Left lung (tissue), 14 donors: Measurements from ENCODE around the gene CFAP299. TPM values are rescaled to one million over a fixed set of nuclear protein-coding genes. Genes with fewer than 3 reads are reported as not detected.
"Not testable (repeated sequence)": the region's sequence is repeated elsewhere in the genome, so short reads cannot be mapped to it uniquely, and the experiment has no call there.

ENCODE experiments used
- ATAC-seq: fragments of 200-7000 bp; cut with Tn5 transposase; one replicate; pipeline ENCODE4 v1.9.1; 2020; ENCODE audit warnings: moderate library complexity
- DNase-seq, 4 donors: peaks; one replicate each; pipeline ENCODE4 v3.0.0-alpha.2; 2013 to 2020
- H3K27ac ChIP-seq, 2 donors: fragments of 200-600 bp; sonication (generic) in 1 of 2; one replicate each; pipeline versions ENCODE4 v1.5.0 to v1.8.0; 2020 to 2021
- H3K27me3 ChIP-seq, 2 donors: fragments of 200-600 bp; sonication (generic) in 1 of 2; one replicate each; pipeline versions ENCODE4 v1.5.0 to v1.8.0; 2020 to 2021
- H3K36me3 ChIP-seq, 2 donors: fragments of 200-600 bp; sonication (generic) in 1 of 2; one replicate each; pipeline versions ENCODE4 v1.5.0 to v1.8.0; 2020 to 2021
- H3K4me1 ChIP-seq, 2 donors: fragments of 200-600 bp; one replicate each; pipeline ENCODE4 v1.8.0; 2021
- H3K4me3 ChIP-seq, 2 donors: fragments of 200-600 bp; sonication (generic) in 1 of 2; one replicate each; pipeline versions ENCODE4 v1.5.0 to v1.8.0; 2020 to 2021; ENCODE audit warnings: mild to moderate bottlenecking in 1 of 2
- H3K9me3 ChIP-seq, 2 donors: fragments of 200-600 bp; sonication (generic) in 1 of 2; one replicate each; pipeline versions ENCODE4 v1.5.0 to v1.8.0; 2020 to 2021
- intact Hi-C, 2 donors: fragments of 100-400 bp; cut with DNase I; formaldehyde crosslinking; loops; one replicate each; pipeline versions ENCODE4 v1.11.2 to v1.14.2; 2022
- long read RNA-seq, 12 donors: library from polyadenylated mRNA in 2 of 12; unstranded in 2 of 12; transcript quantifications; one replicate each; pipeline ENCODE4 v2.0.0 and lab custom pipeline, GENCODE V29; 2019 to 2026
- polyA plus RNA-seq, 6 donors: library from polyadenylated mRNA; unstranded; fragments of 120-200 nt; gene quantifications; one replicate each; pipeline ENCODE4 v1.2.1, GENCODE V29; 2013; ENCODE audit not compliant: insufficient read length in 6 of 6
- total RNA-seq, 2 donors: library from RNA; stranded (reverse); fragmentation: NEBNext Ultra II Directional; extraction: Animal tissue kit (Norgen Biotek cat#: 25700); gene quantifications; one replicate each; pipeline ENCODE4 v1.2.1, GENCODE V29; 2021
- TF ChIP-seq, protein P1 (sequence below), 2 donors: fragments of 200-600 bp; sonication (generic) in 1 of 2; IDR thresholded peaks; one replicate each; pipeline versions ENCODE4 v1.5.0 to v1.8.0; 2021; ENCODE audit warnings: antibody characterized with exemption in 2 of 2
- donor health status: DM: no; HTN: yes; CAD: no.
- donor health status: DM: no; HTN: no; CAD: no.

Gene CFAP299
- total RNA-seq (1 to 10 TPM in 1 of 2 donors, not detected in 1; 1.3 TPM), polyA plus RNA-seq (1 to 10 TPM; 1.2 to 2.3 (median 1.9) TPM)
- long read RNA-seq, donor 1: 0 reads
- long read RNA-seq, donor 2: 0 reads
- long read RNA-seq, donor 3: 0 reads
- long read RNA-seq, donor 4: 0 reads
- long read RNA-seq, donor 5, partial matches to known transcripts: 0 of 3 reads
- long read RNA-seq, donor 5, other reads (novel, unspliced or antisense): 0 of 3 reads
- long read RNA-seq, donor 6: 0 reads
- long read RNA-seq, donor 7: 0 reads
- long read RNA-seq, donor 8, partial matches to known transcripts: 0 of 1 reads
- long read RNA-seq, donor 8, other reads (novel, unspliced or antisense): 0 of 1 reads
- long read RNA-seq, donor 9: 0 reads
- long read RNA-seq, donor 10: 0 reads
- long read RNA-seq, donor 11, partial matches to known transcripts: 0 of 2 reads
- long read RNA-seq, donor 11, other reads (novel, unspliced or antisense): 0 of 2 reads
- long read RNA-seq, donor 12: 0 reads

DNA sequence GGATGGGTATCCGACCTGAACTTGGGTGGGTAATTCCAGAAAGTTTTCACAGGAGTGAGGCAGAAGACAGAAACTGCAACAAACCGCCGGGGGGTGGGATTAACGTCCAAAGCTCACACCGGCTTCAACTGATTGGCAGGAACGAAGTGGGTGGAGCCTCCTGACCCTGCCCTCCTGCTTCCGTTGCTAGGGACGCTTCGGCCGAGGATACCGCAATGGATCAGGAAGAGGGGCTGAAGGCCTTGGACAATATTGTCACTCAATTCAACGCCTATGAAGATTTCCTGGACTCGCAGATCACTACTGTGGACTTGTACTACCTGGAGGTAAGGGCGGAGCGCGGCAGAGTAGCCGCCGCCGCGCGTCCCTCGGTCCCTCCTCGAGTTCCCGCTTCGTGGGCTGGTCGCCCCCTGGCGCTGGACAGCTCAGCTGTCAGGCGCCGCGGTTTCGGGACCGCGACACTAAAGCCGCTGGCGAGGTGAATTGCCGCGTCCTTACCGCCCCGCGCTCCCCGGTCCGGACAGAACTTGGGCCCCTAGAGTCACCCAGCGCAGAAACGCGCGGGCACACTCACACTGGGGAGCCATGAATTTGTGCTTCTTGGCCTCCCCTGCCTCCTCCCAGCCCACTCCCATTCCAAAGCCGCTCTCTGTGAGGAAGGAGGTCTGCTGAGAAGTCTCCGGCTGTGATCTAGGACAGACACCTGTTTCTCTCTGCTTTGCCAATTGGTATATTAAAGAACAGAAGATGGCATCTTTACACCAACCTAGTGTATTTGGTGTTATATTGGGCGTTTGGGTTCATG is at the start of gene CFAP299:
CFAP299 (plus strand) TSS at position 177 of the 805 bp plus-strand sequence.
- ATAC-seq: peak; percentile 97

DNA sequence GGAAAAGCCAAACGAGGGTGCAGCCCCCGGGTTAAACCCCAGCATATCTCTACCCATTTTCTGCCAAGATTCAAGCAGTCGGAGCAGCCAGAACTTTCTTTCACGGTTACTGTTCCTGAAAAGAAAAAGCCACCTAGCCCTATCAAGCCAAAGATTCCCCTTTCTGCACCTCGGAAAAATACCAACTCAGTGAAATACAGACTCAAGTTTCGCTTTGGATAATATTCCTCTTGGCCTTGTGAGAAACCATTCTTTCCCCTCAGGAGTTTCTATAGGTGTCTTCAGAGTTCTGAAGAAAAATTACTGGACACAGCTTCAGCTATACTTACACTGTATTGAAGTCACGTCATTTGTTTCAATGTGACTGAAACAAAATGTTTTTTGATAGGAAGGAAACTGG is 49.1 kb upstream of the CFAP299 start:
- DNase-seq (no peak), ATAC-seq (no peak)
- Histone ChIP-seq H3K4me3 (no peak overlapping the region), H3K36me3 (no peaks in the 10 kb centered on the region), H3K4me1 (no peaks in the 10 kb centered on the region), H3K9me3 (no peaks in the 10 kb centered on the region), H3K27ac (no peak overlapping the region), H3K27me3 (peaks cover 0 to 9% of the 10 kb centered on the region in 2 donors)
- TF ChIP-seq, protein P1, sequence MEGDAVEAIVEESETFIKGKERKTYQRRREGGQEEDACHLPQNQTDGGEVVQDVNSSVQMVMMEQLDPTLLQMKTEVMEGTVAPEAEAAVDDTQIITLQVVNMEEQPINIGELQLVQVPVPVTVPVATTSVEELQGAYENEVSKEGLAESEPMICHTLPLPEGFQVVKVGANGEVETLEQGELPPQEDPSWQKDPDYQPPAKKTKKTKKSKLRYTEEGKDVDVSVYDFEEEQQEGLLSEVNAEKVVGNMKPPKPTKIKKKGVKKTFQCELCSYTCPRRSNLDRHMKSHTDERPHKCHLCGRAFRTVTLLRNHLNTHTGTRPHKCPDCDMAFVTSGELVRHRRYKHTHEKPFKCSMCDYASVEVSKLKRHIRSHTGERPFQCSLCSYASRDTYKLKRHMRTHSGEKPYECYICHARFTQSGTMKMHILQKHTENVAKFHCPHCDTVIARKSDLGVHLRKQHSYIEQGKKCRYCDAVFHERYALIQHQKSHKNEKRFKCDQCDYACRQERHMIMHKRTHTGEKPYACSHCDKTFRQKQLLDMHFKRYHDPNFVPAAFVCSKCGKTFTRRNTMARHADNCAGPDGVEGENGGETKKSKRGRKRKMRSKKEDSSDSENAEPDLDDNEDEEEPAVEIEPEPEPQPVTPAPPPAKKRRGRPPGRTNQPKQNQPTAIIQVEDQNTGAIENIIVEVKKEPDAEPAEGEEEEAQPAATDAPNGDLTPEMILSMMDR (IDR thresholded peaks at IDR 0.05): no peak
- intact Hi-C loops: no loop called here

More for the DNA sequence above, at the start of gene CFAP299:
- Histone ChIP-seq H3K27ac (no peak within 1 kb of the TSS), H3K27me3 (peaks cover 6 to 34% of the 10 kb centered on the region in 2 donors), H3K4me1 (peaks cover 0 to 11% of the 10 kb centered on the region in 2 donors), H3K4me3 (peak within 1 kb of the TSS; percentile 38 to 56), H3K9me3 (no peaks in the 10 kb centered on the region), H3K36me3 (no peaks in the 10 kb centered on the region)
- TF ChIP-seq, protein P1 (IDR thresholded peaks at IDR 0.05): peak in 1 of 2 donors; percentile 32
- intact Hi-C loops: no loop called here
- peak; percentile 78 to 88 (median 84) for DNase-seq

DNA sequence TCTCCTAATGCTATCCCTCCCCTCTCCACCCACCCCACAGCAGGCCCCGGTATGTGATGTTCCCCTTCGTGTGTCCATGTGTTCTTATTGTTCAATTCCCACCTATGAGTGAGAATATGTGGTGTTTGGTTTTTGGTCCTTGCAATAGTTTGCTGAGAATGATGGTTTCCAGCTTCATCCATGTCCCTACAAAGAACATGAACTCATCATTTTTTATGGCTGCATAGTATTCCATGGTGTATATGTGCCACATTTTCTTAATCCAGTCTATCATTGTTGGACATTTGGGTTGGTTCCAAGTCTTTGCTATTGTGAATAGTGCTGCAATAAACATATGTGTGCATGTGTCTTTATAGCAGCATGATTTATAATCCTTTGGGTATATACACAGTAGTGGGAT is 44.9 kb upstream of the CFAP299 start:
- H3K27ac ChIP-seq, H3K4me1 ChIP-seq, intact Hi-C loops, H3K9me3 ChIP-seq, ATAC-seq, H3K36me3 ChIP-seq, H3K4me3 ChIP-seq, H3K27me3 ChIP-seq, DNase-seq: not testable (repeated sequence)

DNA sequence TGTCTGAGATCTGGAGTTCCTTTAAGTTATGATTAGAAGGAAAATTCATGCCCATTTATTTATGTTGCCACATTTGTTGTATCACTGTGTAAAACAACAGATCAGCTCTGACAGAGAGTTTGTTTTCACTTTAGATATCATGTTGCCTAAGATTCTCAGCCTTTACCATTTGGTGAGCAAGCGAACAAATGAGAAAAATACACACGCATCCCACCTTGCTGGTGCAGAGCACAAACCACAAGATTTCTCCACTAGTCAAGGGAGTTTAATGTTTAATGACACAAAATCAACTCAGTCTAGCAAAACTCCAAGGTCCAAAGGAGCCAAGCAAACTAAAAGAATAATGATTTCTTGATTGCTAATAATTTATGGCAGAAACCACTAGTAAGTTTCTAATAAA is 41.3 kb upstream of the CFAP299 start:
- H3K27me3 ChIP-seq: no peaks in the 10 kb centered on the region
- TF ChIP-seq, protein P1 (IDR thresholded peaks at IDR 0.05): no peak
- H3K4me1 ChIP-seq: no peaks in the 10 kb centered on the region
- H3K36me3 ChIP-seq: no peaks in the 10 kb centered on the region
- ATAC-seq: no peak
- H3K27ac ChIP-seq: no peak overlapping the region
- intact Hi-C loops: no loop called here
- H3K4me3 ChIP-seq: no peak overlapping the region
- no peaks in the 10 kb centered on the region for H3K9me3 ChIP-seq
- no peak for DNase-seq

DNA sequence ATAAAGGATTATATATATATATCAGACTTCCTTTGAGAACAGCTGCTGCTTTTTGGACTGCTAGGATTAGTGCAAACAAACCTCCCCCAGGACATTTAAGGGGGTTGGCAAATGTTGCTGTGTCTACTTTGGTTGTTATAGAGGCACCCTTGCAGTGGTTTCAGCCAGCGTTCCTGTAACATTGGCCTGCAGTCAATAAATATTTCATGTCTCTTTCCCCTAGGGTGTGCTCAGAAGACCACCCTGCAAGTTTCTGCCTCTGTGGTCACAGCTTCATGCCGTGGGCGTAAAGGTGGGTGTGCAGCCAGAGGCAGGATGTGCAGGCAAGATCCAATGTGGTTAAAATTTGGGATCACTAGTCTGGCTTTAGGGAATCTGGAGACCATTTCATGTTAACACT is 40.2 kb upstream of the CFAP299 start:
- Histone ChIP-seq H3K4me3 (no peak overlapping the region), H3K36me3 (no peaks in the 10 kb centered on the region), H3K27ac (no peak overlapping the region), H3K27me3 (no peaks in the 10 kb centered on the region), H3K9me3 (no peaks in the 10 kb centered on the region), H3K4me1 (no peaks in the 10 kb centered on the region)
- no peak for DNase-seq
- no peak for ATAC-seq
- TF ChIP-seq, protein P1 (IDR thresholded peaks at IDR 0.05): no peak
- intact Hi-C loops: no loop called here
